HFFc6 (cell line): ENCODE measurements around the gene TSC22D1. TPM values are rescaled to one million over a fixed set of nuclear protein-coding genes. Genes with fewer than 3 reads are reported as not detected.
A peak's percentile ranks its signal among the peaks of the same experiment; 100 is the strongest.

ENCODE experiments used
- DNase-seq: peaks from one replicate; pipeline ENCODE4 v3.0.0-alpha.2; 2018
- H3K27ac Mint-ChIP-seq: 2 replicates; pipeline ENCODE4 v1.8.0; 2020; ENCODE audit warnings: mild to moderate bottlenecking, mixed read lengths
- H3K27me3 Mint-ChIP-seq: 2 replicates; pipeline ENCODE4 v1.8.0; 2021; ENCODE audit warnings: mild to moderate bottlenecking, moderate library complexity, mixed read lengths; ENCODE audit not compliant: insufficient read depth
- H3K36me3 Mint-ChIP-seq: 2 replicates; pipeline ENCODE4 v1.8.0; 2021; ENCODE audit warnings: low read depth, mixed read lengths
- H3K4me1 Mint-ChIP-seq: 2 replicates; pipeline ENCODE4 v1.8.0; 2020; ENCODE audit warnings: low read depth, mixed read lengths
- H3K4me3 Mint-ChIP-seq: 2 replicates; pipeline ENCODE4 v1.8.0; 2020; ENCODE audit warnings: mild to moderate bottlenecking, moderate library complexity, mixed read lengths
- H3K9me3 Mint-ChIP-seq: 2 replicates; pipeline ENCODE4 v1.8.0; 2020; ENCODE audit warnings: mild to moderate bottlenecking, mixed read lengths
- long read RNA-seq: library from polyadenylated mRNA; unstranded; transcript quantifications from one replicate; pipeline ENCODE4 v2.0.0, GENCODE V29; 2019
- total RNA-seq, 6 experiments: library from RNA; stranded (reverse); fragmentation: NEBNext Ultra II Directional; extraction: Animal tissue kit (Norgen Biotek cat#: 25700); gene quantifications; 2 replicates in 1 of 6; 3 replicates in 5 of 6; pipeline ENCODE4 v1.2.3, GENCODE V29; 2021
- TF ChIP-seq, protein P1 (sequence below): fragments of 200-600 bp; sonication (generic); IDR thresholded peaks from 2 replicates; pipeline ENCODE4 v1.5.0; 2021; ENCODE audit warnings: antibody characterized with exemption, mild to moderate bottlenecking

TSC22D1 gene
- 10 to 100 TPM; 42.3 to 49.4 (median 45.2) TPM for total RNA-seq
- long read RNA-seq, full-length matches to known transcripts: 24 of 37 reads
- long read RNA-seq, partial matches to known transcripts: 0 of 37 reads
- long read RNA-seq, other reads (novel, unspliced or antisense): 13 of 37 reads

DNA sequence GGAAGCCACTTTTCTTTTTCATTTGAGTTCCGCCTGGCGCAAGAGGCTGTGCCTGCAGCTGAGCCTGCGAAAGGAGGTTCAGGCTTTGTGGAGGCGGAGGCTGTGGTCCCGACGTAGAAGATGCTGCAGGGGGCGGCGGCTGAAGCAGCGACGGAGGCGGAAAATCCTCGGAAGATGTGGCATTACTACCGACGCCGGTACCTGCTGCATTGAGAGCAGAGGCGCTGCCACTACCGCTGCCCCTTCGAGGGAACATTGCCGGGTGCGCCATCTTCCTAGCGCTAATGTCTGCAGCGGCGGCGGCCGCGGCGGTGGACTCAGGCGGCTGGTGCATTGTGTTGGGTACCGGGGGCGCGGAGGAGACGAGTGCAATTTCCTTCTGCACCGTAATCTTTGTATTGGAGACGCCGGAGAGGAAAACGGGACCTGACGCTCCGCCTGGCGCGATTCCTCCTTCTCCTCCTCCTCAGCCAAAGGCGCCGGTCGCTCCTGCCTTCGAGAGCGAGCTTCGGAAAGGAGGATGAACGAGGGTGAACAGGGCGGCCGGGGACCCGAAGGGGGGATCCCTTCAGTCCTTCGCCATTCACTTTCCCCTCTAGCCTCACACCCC, at the start of gene TSC22D1:
TSC22D1 (minus strand) TSS at position 590 of the 610 bp plus-strand sequence; CDS start at position 334, 256 bp downstream.
- no peaks in the 10 kb centered on the region for H3K9me3 Mint-ChIP-seq
- DNase-seq: peak; percentile 26
- peaks cover 55% of the 10 kb centered on the region for H3K4me1 Mint-ChIP-seq
- H3K4me3 Mint-ChIP-seq: peak within 1 kb of the TSS; percentile 94
- H3K27me3 Mint-ChIP-seq: peaks cover 2% of the 10 kb centered on the region; the same call in 1 of the 2 replicates
- TF ChIP-seq, protein P1, sequence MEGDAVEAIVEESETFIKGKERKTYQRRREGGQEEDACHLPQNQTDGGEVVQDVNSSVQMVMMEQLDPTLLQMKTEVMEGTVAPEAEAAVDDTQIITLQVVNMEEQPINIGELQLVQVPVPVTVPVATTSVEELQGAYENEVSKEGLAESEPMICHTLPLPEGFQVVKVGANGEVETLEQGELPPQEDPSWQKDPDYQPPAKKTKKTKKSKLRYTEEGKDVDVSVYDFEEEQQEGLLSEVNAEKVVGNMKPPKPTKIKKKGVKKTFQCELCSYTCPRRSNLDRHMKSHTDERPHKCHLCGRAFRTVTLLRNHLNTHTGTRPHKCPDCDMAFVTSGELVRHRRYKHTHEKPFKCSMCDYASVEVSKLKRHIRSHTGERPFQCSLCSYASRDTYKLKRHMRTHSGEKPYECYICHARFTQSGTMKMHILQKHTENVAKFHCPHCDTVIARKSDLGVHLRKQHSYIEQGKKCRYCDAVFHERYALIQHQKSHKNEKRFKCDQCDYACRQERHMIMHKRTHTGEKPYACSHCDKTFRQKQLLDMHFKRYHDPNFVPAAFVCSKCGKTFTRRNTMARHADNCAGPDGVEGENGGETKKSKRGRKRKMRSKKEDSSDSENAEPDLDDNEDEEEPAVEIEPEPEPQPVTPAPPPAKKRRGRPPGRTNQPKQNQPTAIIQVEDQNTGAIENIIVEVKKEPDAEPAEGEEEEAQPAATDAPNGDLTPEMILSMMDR: peak; percentile 29
- peaks cover 41% of the 10 kb centered on the region for H3K36me3 Mint-ChIP-seq
- H3K27ac Mint-ChIP-seq: peak within 1 kb of the TSS; percentile 92

DNA sequence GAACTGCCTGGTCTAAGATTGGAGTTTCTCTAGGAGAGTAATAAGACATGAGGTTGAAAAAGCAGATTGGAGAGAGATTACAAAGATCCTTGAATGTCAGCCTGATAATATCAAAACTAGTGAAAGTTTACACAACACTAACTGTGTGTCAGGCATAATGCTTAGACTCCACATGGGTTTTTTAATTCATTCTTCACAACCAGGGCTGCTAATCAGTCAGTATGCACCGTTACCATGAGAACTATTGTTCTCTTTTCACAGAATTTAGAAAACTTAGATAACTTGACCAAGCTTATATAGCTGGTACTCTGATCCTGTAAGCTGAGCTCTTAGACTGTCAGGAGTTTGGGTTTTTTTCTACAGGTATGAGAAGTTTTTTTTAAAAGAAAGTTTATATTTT, 46.6 kb upstream of the TSC22D1 start:
- peaks cover 21% of the 10 kb centered on the region for H3K4me1 Mint-ChIP-seq
- no peaks in the 10 kb centered on the region for H3K9me3 Mint-ChIP-seq
- H3K36me3 Mint-ChIP-seq: no peaks in the 10 kb centered on the region
- DNase-seq: no peak
- no peaks in the 10 kb centered on the region; the same call in 1 of the 2 replicates for H3K27me3 Mint-ChIP-seq
- TF ChIP-seq, protein P1: no peak
- H3K4me3 Mint-ChIP-seq: no peak overlapping the region
- no peak overlapping the region for H3K27ac Mint-ChIP-seq

DNA sequence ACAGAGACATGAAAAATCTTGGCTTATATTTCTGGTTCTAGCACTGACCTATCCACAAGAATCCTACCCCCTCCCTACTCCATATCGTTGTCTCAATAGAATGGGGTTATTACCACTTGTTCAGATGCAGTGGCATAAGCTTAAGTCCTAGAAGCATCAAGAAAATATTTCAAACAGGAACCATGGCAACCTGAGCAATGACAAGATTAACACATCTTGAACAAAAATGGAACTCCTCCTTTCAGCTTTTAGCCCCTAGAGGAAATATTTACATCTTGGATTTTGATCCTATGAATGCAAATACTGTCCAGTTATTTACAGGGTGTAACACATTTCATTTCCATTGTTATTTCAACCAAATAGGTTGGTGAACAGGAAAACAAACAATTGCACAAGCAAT, 46.1 kb upstream of the TSC22D1 start:
- no peaks in the 10 kb centered on the region; the same call in 1 of the 2 replicates for H3K27me3 Mint-ChIP-seq
- H3K27ac Mint-ChIP-seq: no peak overlapping the region
- H3K4me3 Mint-ChIP-seq: no peak overlapping the region
- no peak for DNase-seq
- H3K4me1 Mint-ChIP-seq: peaks cover 16% of the 10 kb centered on the region
- no peaks in the 10 kb centered on the region for H3K36me3 Mint-ChIP-seq
- TF ChIP-seq, protein P1: no peak
- H3K9me3 Mint-ChIP-seq: no peaks in the 10 kb centered on the region

DNA sequence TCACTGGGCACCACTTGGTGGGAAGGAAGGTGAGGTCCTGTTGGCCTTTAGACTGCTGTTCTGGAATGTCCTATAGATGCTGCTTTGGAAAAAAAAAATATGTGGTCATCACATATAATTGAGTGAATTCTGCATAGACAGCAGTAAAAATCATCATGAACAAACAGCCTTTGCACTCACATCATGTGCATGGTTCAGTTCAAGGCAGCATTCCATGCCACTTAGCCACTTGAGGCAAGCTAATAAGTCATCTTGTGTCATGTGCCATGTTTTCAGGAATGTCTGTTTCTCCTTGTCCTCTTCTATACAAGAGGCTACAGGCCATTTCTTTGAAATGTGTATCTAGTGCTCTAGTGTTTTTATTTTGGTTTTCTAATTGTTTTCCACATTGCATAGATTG, 43.9 kb upstream of the TSC22D1 start:
- H3K27ac Mint-ChIP-seq: no peak overlapping the region; the same call in 1 of the 2 replicates
- H3K4me1 Mint-ChIP-seq: peaks cover 10% of the 10 kb centered on the region
- no peaks in the 10 kb centered on the region for H3K9me3 Mint-ChIP-seq
- H3K4me3 Mint-ChIP-seq: no peak overlapping the region
- DNase-seq: peak; percentile 68
- H3K27me3 Mint-ChIP-seq: no peaks in the 10 kb centered on the region; the same call in 1 of the 2 replicates
- H3K36me3 Mint-ChIP-seq: no peaks in the 10 kb centered on the region
- TF ChIP-seq, protein P1: no peak

DNA sequence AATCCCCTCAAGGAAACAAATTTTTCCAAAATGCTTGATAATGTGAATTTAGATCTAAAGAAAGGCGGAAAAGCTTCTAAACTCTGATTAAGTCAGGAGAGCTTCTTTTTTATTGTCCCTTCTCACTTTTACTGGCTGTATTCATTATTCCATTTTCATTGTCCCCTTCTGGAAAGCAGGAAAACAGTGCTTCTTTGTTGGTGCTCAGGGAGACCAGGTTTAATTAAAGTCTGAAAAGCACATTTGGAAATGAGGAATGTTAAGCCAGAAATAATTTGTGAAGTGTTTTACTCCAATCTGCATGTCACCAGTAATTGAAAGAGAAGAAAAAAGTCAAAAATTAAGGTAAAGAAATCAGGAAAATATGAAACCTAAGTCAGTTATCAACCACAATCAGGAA, 43.5 kb upstream of the TSC22D1 start:
- Mint-ChIP-seq H3K36me3 (no peaks in the 10 kb centered on the region), H3K9me3 (no peaks in the 10 kb centered on the region), H3K4me1 (peaks cover 10% of the 10 kb centered on the region), H3K4me3 (no peak overlapping the region), H3K27me3 (no peaks in the 10 kb centered on the region; the same call in 1 of the 2 replicates), H3K27ac (no peak overlapping the region; the same call in 1 of the 2 replicates)
- DNase-seq: no peak
- TF ChIP-seq, protein P1: no peak
